HG03097 (cell line): Measurements from ENCODE around the gene POLR3H.
A peak's percentile ranks its signal among the peaks of the same experiment; 100 is the strongest.
"Not testable (repeated sequence)": the region's sequence is repeated elsewhere in the genome, so short reads cannot be mapped to it uniquely, and the experiment has no call there.

Experiments used
- ATAC-seq: cut with Tn5 transposase; IDR thresholded peaks from one replicate; pipeline ENCODE4 v1.9.1; 2021; ENCODE audit not compliant: unreplicated experiment, low FRiP score

Gene POLR3H, protein sequence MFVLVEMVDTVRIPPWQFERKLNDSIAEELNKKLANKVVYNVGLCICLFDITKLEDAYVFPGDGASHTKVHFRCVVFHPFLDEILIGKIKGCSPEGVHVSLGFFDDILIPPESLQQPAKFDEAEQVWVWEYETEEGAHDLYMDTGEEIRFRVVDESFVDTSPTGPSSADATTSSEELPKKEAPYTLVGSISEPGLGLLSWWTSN

DNA sequence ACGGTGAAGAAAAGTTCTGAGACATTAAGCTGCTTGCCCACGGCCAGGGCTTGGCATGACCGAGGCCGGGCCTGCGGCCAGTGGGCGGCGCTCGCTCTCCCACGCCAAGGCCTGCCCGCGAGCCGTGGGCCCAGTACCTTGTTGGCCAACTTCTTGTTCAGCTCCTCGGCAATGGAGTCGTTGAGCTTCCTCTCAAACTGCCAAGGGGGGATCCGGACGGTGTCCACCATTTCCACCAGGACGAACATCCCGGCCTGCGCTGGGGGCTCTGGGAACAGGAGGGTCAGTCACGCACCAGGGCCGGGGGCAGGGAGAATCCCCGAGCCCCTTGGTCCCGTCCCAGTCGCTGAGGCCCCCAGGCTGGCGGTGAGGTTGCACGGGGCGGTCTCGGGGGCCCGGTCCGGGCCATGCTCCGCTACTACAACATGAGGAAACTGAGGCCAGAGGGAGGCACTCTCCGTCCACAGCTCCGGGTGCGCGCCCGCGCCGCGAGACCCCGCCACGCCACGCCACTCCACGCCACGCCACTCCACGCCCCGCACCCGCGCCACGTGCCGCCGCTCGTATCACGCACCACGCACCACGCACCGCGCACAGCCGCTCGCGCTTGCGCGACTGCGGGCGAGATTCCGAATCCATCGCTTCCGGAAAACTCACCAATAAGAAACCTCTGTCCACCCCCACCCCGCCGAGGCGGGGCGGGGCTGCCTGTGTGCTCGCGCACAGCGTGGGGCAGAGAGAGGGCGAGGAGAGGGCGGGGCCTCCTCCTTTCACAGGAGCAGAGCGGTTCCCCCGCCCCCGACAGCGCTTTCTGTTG is at the start of gene POLR3H:
TSS of gene POLR3H (minus strand) at position 617 of the 817 bp plus-strand sequence. CDS start at position 248, 369 bp downstream.
- ATAC-seq = peak; percentile 88

DNA sequence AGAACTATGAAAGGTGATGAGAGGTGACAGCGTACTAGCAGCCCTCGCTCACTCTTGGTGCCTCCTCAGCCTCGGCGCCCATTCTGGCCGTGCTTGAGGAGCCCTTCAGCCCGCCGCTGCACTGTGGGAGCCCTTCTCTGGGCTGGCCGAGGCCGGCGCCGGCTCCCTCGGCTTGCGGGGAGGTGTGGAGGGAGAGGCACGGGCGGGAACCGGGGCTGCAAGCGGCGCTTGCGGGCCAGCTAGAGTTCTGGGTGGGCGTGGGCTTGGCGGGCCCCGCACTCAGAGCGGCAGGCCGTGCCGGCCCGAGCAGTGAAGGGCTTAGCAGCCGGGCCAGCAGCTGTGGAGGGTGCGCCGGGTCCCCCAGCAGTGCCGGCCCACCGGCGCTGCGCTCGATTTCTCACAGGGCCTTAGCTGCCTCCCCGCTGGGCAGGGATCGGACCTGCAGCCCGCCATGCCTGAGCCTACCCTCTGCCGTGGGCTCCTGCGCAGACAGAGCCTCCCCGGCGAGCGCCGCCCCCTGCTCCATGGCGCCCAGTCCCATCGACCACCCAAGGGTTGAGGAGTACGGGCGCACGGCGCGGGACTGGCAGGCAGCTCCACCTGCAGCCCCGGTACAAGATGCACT is 49.2 kb upstream of the POLR3H start:
- not testable (repeated sequence) for ATAC-seq

- ATAC-seq = peak; percentile 96
Measured at GRCh38 chr22:41589391-41590241, 45.3 kb upstream of the POLR3H start, which contains the start of gene PMM1. Gene PMM1 (minus strand): TSS chr22:41589840. CDS start chr22:41589805, 35 bp downstream.

- no peak for ATAC-seq
Measured at GRCh38 chr22:41587347-41587723, 43.1 kb upstream of the POLR3H start.

DNA sequence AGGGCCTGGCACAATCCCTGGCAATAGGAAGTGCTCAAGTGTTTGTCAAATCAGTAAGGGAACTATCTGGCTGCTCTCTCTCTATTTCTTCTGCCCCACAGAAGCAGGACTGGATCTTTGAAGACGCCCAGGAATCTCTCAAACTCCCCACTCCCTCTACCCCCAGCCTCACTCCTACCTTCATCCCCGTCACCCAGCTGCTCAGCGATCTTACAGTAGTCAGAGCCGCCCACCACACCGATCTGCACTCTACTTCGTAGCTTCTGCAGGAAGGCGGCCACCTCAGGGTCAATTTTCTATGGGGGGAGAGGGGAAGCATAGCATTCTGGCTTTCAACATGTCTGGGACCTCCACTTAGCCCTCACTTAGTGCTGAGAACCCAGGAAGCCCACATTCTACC is 41.6 kb upstream of the POLR3H start:
- no peak for ATAC-seq

DNA sequence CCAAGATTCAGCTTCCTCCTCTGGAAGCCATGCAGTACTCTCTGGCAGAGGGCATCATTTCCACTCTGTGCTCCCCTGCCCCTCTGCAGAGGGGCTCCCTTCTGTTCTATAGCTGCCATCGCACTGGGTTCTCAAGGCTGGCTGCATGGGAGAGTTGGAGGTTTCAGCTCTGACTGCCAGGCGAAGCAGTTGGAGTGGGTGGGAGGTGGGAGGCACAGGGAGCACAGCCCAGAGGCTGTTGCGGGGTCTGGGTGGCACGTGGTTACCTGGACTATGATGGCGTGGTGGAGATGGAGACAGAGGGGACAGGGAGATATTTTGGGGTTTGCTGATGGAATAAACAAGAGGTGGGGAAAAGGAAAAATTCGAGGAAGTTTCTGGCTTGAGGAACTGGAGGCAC is 40.6 kb upstream of the POLR3H start:
- no peak for ATAC-seq

- no peak for ATAC-seq
Measured at GRCh38 chr22:41582694-41583093, 38.4 kb upstream of the POLR3H start.

GRCh38 chr22:41579997-41580355 is 35.7 kb upstream of the POLR3H start:
- no peak for ATAC-seq

GRCh38 chr22:41579297-41579996 is 35.2 kb upstream of the POLR3H start:
- ATAC-seq = no peak

- ATAC-seq = no peak
Measured at GRCh38 chr22:41578818-41579217, 34.5 kb upstream of the POLR3H start.

GRCh38 chr22:41578114-41578513 is 33.8 kb upstream of the POLR3H start:
- ATAC-seq = no peak

DNA sequence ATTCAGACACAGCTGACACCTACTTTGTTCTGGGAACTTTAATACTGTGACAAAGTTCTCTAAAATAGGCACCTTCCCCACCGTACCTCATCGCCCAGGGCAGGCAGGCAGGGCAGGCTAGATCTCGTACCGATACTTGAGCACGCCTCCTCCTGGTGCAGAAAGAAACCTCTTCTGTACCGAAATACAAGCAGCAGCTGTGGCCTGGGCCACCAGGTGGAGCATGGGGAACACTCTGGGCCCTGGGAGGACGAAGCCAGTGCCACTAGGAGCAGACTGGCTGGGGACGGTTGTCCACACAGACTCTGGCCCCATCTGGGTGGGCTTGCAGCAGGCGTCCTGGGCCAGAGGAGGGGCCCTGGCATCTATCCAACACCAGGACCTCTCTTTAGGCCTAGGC is 32.6 kb upstream of the POLR3H start:
- no peak for ATAC-seq

- ATAC-seq = no peak
Measured at GRCh38 chr22:41575533-41575932, 31.3 kb upstream of the POLR3H start.

DNA sequence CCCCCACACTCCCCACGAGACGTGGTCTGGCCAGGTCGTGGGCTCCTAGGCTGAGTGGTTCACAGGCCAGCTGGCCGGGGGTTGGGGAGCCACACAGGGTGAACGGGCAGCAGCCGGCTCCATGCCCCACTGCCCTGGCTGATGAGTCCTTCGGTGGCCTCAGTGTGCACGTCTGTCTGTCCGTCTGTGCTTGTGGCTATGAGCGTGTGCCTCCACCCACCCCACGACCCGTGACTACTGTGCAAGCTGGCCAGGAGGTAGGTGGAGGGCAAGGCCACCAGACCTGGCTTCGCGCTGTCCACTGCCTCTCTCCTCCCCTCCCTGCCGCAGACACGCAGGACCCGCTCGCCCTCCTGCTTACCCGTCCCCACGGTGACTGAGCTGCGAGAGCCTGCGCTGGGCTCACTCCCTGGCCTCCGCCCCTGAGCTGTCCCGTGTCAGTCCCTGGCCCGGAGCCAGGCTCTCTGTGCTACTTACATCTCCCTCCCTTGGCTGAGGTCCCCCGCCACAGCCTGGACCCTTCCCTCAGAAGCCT is 30.6 kb upstream of the POLR3H start:
- no peak for ATAC-seq

- ATAC-seq = no peak
Measured at GRCh38 chr22:41573677-41574076, 29.4 kb upstream of the POLR3H start.

DNA sequence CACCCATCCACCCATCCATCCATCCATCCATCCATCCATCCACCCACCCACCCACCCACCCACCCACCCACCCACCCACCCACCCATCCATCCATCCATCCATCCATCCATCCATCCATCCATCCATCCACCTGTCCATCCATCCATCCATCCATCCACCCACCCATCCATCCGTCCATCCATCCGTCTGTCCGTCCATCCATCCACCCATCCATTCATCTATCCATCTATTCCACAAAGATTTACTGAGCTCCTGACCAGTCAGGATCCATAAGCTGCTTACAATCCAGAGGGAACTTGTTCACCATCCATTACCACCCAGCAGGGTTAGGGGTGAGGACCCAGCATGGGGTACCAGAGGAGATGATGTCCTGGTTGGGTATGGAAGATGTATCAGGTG is 28.0 kb upstream of the POLR3H start:
- ATAC-seq = not testable (repeated sequence)

- ATAC-seq = no peak
Measured at GRCh38 chr22:41571786-41572185, 27.5 kb upstream of the POLR3H start.

DNA sequence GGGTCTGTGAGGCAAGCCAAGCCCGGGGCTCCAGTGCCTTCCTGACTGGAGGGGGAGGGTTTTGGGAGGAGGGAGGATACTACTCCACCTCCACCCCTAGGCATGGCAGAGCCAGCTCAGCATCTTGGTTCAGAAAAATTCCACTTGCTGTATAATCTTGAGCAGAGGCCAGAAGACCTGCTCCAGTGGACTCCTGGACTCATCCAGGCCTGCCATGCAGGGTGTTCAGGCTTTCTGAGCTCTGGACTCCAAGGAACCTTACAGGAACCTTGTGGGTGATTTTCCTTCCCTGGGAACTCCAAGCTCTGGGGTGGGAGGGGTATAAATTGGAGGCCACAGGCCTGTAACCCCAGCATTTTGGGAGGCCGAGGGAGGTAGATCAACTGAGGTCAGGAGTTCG is 26.0 kb upstream of the POLR3H start:
- ATAC-seq = no peak

DNA sequence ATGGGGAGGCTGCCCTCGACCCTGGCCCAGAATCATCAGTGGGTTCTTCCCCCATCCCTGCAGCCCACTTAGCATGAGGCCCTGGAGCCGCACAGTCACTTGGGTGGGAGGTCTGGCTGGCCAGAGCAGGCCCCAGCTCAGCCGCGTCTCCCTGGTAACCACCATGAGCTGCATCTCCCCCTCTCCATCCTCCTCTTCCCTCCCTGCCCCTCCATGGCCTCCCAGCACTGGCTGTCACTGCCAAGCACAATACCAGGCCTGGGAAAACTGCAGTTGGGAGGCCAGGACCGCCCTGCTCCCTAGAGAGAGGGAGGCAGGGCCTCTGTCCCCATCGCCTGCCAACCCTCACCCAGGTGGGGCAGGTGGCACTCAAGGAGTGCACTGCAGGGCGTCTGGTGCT is 24.5 kb upstream of the POLR3H start:
- ATAC-seq = no peak

- no peak for ATAC-seq
Measured at GRCh38 chr22:41567512-41567768, 23.2 kb upstream of the POLR3H start.
